GF-D8 (cell line): ENCODE measurements around the gene PPY.
"Not testable (repeated sequence)": the region's sequence is repeated elsewhere in the genome, so short reads cannot be mapped to it uniquely, and the experiment has no call there.

Experiments
- DNase-seq: peaks from one replicate; lab custom pipeline; 2025; lab: John Stamatoyannopoulos, UW

Gene PPY

DNA sequence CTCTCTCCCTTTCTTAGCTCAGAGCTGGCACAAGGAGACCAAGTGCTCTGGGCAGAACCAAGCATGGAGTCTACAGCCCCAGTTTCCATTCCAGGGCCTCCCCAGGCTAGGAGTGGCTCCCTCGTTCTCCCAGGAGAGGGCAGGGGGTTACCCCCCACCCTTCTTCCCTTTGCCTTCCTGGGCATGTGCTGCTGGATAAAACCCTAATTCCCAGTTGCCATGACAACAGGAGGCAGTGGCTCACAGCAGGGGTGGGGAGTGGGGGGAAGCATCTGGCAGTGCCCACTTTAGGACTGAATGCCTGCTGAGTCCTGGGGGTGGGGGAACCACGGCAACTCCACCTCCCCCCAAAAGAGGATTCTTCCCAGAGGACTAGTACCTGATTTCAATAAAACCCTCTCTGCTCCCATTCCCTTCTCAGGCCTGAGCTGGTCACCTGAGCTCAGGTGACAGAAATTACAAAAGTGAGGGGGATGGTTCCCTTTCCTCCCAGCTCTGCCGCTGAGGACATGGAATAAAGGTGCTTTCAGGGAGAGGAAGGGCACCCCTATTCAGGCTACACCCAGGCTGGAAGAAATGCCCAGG is 36.8 kb downstream of the PPY start:
- no peak for DNase-seq

DNA sequence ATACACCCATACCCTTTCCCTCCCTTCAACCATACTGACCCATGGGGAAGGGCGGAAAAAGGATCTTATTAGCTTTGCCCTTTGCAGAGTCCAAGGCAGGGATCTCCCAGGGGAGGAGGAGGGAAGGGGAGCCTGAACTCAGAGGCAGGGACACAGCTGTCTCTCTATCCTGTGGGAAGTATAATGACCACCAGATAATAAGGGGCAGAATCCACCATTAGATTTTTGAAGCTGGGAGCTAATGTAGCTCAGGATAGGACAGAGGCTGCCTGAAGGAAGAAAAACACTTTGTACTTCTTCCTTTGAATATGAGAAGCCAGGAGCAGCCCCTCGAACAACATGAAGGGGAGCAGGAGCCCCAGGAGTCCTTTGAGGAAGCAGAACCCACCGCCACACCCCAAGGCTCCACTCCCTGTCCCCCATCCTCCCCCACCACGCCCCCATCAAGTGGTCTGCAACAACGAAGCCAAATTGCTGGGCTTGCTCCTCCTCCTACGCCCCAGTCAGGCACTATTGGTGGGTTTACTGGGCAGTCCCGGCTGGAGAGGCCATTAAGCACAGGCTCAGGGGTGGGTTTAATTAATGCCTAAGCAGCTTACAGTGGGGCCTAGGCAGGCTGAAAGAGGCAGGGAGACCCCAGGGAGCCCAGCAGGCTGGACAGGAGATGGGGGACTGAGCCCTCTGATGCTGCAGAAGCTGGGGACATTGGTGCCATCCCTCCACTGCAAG is 40.3 kb downstream of the PPY start:
- no peak for DNase-seq

DNA sequence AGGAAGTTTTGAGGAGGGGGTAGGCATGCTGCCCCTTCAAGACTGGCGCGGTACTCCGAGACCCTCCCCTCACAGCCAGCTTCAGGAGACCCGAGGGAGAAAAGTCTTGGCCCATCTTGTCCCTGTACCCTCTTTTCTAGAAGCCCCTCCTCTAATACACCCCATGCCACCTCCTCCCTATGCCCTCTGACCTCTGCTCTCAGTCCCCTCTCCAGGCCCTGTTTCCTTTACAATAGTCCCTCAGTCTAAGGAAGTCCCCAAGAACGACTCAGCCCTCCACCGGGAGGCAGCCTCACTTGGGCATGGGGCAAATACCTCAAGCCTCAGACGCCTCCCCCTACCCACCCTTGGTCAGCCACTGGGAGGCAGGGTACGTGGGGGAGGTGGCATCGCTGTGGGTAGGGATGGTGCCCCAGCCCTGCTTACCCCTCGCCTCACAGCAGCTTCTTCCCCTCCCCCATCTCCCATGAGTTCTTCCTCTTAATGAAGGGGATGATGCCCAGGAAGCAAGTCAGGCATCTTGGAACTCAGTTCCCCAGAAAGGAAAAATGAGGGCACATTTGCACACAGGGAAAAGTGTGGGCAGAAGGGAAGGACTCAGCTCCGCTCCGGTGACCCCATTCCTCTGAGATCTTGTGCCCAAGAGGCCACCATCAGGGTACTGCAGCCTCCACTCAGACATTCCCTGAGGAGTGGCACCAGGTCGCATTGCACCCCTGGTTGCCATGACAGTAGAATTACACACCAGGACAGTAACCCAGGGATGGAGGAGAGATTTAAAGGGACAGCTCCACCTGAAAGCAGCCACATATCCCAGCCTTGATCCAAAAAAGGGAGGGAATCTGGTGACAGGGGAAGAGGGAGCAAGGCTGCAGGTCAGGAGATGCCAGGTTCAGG is 41.2 kb downstream of the PPY start:
- DNase-seq = no peak

DNA sequence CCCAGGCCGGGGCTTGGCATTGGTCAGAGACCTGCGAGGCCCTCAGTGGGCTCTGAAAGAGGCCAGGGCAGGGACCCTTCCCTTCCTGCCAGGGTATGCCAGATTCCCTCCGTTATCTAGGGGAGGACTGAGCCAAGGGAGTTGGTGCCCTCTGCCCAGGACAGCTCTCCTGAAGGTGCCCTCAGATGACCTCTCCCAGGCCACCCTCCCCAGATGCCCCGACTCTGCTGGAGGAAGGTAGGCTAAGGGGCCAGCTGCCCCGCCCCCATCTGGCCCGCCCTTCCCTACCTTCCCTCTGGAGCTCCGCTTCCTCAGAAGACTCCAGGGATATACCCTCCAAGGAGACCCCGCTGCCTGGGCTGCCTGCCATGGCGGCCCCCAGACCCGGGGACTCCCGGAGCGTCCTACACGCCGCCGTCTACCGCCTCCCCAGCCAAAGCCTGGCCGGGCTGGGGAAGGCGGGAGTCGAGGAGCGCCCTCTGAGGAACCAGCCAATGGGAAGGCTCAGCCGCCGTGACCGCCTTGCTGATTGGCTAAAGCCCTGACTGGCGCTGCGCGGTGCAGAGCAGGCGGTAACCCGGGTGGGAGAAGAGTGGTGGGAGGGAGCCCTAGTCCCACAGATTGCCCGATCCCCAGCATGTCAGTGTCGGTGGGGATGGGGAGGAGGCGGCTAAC is 42.0 kb downstream of the PPY start:
- no peak for DNase-seq

DNA sequence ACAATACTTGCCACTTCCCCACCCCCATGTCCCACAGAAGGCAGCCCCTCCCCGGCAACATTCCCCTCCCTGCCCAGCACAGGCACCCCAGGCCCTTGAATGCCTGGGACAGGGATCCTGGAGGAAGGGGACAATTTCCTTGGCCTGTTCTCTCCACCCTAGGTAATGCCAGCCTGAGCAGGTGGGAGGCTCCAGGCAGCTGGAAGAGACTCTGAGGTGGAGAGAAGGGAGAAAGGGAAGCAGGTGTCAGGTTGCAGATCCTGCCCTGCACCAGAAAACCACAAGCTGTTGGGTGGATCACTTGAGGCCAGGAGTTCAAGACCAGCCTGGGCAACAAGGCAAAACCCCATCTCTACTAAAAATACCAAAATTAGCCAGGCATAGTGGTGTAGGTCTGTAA is 43.8 kb downstream of the PPY start:
- DNase-seq = no peak

DNA sequence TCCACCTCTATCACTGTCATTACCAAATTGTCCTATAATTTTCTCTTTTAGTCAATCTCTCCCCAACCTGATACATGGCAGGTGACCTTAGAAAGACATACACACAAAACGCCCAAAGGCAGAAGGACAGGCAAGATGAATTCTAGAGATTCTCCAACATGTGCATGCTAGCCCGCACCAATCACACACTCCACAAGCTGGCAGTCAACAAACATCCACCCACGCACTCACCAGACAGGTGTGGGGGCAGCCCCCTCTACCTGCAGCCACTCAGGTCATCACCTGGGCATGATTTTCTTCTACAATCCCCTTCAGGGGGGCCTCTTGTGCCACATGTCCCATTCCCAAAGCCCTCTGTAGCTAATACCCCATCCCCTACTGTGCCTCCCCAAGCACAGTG is 44.4 kb downstream of the PPY start:
- no peak for DNase-seq

DNA sequence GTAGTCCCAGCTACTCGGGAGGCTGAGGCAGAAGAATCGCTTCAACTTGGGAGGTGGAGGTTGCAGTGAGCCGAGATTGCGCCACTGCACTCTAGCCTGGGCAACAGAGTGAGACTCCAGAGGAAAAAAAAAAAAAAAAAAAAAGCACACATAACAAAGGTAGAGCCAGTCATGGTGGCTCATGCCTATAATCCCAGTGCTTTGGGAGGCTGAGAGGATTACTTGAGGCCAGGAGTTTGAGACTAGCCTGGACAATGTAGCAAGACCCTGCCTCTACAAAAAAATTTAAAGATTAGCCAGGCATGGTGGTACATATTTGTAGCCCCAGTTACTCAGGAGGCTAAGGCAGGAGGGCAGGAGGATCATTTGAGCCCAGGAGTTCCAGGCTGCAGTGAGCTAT is 47.8 kb downstream of the PPY start:
- DNase-seq = not testable (repeated sequence)

DNA sequence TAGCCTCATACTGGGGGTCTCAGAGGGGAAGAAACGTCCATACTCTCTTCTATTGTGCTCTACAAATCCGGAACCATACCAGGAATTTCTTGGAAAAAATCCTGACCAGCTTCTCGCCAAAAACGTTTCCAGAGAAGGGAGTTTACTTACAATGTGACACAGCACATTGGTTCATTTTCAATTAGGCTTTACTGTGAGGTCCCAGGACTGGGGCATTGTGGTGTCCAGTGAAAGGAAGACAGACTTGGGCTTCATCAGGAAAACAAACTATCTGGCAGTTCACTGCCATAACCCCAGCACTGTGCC is 49.7 kb downstream of the PPY start:
- DNase-seq = no peak

DNA sequence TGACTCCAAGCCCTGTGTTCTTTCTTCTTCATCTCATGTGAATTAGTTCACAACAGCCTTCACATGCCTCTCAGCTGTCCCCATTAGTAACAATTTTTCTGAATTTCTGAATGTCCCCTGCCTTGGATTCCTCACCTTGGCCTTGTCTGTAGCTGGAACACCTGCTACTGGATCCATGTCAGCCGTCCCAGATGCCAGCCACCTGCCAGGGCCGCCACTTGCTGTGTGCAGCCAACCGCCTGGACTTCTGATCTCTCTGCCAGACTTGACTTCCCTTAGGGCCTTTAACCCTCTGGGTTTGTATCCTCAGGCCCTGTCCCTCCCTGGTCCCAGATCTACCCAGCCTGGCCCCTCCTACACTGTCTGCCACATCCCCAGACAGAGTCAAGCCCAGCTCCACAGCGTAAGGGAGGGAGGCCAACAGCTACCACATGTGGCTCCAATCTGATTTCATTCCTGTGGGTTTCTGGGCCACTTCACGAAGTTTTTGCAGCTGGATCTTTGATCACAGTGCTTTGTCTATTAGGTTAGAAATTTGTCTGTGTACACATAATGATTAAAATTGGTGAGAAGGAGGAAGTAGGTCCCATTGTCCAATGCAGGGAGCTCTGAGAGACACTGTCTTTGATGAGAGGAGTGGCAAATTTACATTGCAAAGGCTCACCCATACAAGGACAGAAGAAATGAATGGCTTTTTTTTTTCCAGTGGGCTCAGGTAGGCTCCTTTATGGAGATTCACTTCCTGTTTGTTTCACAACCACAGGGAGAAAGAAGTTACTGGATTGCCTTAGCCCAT is 50.2 kb downstream of the PPY start:
- DNase-seq = no peak
